Hematopoietic multipotent progenitor cell treated with erythropoietin and hydrocortisone succinate and interleukin-3 and kit ligand, for 6 days (in vitro differentiated cells): ENCODE results near the gene RAB11FIP2.

Experiments used
- DNase-seq: peaks from one replicate; pipeline ENCODE4 v3.0.0-alpha.2; 2015

RAB11FIP2 gene

DNA sequence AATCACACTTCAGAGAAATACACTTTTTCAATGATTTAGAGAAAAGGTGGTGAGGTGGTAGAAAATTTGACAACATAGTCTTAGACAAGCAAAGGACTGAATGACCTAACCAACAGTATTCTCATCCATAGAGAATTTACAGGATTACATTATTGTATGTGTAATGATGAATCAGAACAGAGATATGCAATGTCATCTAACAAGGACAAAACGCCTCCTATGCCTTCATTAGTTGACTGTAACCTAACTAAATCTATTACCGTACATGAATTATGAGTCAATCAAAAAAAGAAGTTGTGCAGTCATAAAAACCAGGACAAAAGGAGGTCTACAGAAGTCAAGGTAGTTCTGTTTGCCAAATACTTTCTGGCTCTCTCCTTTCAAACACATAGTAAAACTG is 66.5 kb downstream of the RAB11FIP2 start:
- DNase-seq: no peak

DNA sequence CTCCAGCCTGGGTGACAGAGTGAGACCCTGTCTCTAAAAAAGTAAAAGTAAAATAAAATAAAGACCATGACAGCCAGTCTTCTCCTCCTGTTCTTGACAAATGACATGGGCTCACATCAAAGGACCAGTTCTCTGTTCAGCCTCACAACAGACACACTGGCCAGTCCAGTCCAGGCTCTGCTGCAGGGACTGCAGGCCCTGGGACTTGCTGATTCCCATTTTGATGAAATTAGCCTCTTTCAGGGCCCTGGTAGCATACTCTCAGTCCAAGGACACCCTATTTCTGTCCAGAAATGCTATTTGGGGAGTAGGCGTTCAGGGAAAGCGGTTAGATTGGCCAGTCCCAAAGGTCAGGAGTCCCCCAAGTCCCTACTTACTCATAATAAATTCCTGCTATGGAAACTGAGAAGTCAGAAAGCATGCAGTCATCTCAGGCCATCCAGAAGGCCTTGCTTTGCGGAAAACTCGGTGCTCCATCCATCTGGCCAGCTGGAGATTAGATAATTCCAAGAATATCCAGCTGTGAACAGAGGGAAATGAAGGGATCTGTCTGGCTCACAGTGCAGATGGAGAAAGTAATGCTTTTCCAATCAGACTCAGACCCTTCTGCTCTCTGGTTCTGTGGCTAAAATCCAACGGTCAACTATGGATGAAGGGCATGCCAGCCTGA is 74.4 kb downstream of the RAB11FIP2 start:
- no peak for DNase-seq

DNA sequence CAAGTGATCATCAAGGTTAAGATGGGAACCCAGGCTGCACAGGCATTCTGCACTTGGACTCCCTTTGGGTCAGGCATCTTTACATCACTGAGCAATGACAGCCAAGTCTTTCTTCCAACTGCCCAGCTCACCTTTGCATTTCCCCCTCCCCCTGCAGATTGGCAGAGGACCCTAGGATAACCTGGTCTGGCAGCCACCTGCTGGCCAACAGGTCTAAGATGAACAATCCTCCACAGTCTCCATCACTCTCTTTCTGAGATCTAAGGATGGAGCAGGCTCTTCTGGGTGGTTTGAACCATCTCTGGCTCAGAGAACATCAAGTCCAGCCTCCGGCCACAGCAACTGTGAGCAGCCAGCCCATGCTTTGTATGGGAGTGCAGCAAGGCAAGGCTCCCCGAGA is 75.8 kb downstream of the RAB11FIP2 start:
- DNase-seq: no peak

DNA sequence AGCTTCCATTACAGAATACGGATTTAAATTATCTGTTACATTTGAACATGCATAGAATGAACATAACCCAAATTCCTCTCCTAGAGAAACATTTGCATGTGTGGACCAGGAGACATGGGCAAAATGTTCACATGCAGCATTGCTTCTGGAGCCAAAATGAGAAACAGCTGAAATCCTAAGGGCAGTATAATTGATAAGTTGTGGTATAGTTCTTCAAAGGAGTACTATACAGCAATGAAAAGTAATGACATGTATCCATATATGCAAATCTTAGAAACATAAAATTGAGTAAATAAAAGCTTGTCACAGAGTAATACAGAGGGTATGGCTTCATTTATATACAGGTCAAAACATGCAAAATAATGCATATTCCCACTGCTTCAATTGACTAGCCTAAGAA is 77.1 kb downstream of the RAB11FIP2 start:
- DNase-seq: no peak

DNA sequence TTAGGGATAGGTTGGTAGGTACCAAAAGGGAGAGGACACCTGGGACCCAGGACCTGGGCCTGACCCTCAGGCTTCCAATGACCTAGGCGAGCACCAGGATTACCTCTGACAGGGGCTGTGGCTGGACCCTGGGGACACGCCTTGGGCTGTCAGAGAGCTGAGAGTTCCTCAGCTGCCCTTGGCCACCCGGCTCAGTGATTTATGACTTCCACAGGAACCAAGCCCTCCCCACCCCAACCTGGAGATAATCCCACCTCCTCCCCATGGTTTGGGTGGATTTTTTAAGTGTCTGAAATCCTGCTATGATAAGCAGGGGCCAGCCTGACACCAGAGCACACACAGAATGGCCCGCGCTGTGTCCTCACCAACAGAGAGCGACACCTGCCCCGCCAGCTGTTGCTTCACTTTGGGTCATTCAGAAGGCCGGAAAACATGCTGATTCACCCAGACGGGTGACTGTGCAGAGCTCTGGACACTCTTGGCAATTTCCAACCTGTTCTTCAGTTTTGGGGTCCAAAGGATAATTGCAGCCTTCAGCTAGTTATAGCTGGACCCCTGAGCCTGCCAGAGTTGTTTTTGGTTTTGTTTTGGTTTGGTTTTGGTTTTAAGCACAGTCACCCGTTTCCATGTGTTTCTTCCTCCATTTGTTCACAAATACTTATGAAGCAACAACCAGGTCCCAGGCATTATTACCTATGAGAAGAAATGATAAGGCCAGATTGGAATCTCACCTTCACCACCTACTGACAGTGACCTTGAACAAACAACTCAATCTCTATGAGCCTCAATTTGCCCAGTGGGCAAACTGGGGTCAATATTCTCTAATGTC is 78.2 kb downstream of the RAB11FIP2 start:
- no peak for DNase-seq

DNA sequence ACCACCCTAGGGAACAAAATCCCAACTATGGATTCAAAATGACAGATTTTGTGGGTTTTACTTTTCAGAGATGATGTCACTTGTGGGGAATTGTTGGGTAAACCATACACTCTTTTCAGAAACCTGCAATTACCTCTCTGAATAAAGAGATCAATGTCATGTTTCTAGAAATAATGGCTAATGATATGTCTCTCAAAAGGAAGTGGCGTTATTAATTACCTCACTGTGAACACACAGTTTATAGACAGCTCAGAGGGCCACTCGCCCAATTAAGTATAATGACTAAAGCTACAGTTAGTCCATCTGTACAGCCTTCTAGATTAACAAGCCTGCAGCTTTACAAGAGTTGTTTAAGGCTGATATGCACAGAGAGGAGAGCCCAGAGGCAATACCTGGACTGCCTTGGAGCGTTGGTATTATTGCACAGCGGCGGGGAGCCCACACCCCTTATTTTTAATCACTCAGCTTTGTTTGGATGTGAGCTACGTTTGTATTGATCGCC is 79.5 kb downstream of the RAB11FIP2 start:
- no peak for DNase-seq

DNA sequence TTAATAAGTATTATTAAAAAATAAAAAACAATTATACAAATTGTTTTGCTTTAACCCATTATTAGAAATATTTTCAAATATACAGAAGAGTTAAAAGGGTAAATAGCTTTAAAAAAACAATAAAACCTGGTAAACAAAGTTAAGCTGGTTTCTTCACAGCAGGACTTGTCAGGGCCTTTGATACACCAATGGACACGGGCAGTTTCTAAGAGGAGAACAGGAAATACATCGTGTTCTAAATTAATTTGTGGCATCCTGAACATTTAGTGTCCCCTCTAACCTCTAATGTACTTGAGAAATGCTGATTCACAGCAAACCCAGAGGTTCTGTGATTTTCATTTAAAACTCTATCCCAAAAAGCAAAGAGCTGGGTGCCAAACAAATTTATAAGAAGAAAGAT is 80.8 kb downstream of the RAB11FIP2 start:
- DNase-seq: no peak

DNA sequence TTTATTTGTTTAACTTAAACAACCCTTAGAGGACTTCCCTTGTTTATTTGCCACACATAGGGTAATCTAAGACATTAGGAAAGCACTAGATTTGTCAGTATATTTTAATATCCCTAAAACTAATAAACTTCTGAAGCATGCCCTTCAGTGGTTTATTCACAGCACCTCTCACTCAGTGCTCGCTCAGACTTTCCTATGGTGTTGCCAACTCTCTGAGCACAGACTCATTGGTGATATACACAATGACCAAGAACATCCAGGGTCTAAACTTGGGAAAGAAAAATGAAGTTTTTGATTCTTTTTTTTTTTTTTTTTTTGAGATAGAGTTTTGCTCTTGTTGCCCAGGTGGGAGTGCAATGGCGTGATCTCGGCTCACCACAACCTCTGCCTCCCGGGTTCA is 82.2 kb downstream of the RAB11FIP2 start:
- DNase-seq: no peak

DNA sequence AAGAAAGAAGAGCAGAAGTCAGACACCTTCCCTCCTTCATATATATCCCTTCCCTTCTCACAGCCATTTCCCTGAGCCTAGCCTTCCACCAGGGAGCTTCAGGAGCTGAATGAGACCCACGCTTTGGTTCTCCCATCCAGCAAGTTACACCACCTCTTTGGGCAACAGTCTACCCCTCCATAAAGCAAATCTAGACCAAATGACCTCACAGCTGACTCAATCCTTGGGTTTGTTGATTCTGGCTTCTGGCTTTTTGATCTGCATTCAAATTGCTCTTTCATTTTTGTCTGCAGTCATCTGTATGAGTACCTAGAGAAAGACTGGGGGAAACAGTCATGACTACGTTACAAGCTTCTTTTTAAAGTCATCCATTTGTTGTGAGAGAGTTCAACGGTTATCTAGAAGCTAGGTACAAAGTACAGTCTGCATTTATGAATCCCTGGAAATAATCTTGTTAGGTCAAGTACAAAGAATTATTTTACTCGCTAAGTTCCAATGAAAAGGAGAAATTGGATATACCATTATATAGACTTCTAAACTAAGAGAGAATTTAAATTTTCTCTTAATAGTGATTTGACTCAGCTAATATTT is 86.3 kb downstream of the RAB11FIP2 start:
- no peak for DNase-seq

DNA sequence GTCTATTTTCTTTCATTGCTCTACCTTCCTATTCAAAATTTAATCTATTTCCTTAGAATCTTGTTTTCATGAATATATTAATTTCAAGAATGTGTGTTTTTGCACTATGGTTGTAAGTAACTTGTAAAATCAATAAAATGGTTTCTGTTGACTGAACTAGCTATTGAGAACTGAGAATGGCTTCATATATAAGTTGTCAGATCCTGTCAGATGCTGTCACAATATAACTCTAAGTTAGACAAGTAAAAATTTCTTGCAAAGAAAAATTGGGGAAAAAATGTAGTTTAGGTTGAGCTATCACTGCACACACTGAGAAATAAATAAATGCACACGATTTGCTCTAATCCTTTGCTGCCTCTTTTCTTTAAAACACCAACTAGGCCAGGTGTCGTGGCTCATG is 89.8 kb downstream of the RAB11FIP2 start:
- no peak for DNase-seq

DNA sequence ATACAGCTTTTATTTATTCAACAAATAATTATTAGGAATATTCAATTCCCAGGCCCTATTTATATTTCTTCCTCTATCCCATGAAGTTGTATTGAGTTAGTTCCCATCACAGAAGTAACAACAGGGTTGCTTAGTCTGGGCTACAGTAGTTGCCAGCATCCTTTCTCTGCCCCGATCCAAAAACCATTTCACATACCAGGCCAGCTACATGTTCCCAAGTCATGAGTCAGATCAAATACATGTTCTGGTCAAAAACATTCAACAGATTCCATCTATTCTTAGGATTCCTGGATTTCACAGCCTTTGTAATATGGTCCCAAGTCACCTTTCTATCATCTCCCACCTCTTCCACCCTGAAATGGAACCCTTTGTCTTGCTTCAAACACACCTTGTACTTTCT is 91.6 kb downstream of the RAB11FIP2 start:
- no peak for DNase-seq
